GM12878 (cell line): ENCODE data around the gene TMEM86B. TPM values are rescaled to one million over a fixed set of nuclear protein-coding genes. Genes with fewer than 3 reads are reported as not detected.

Experiments
- CUX1 ChIP-seq: IDR thresholded peaks from 2 replicates; pipeline ENCODE4 v1.6.1; 2012; ENCODE audit warnings: improper control_type of control experiment, low read depth, low read length; ENCODE audit not compliant: insufficient replicate concordance
- EGR1 ChIP-seq, 2 experiments: IDR thresholded peaks; 1 replicate in 1 of 2; 2 replicates in 1 of 2; pipeline ENCODE4 v1.6.1; 2011 to 2012; ENCODE audit warnings: low read depth in 2 of 2, low read length in 2 of 2, borderline replicate concordance in 1 of 2, mild to moderate bottlenecking in 1 of 2, moderate library complexity in 1 of 2
- IRF4 ChIP-seq: IDR thresholded peaks from 2 replicates; pipeline ENCODE4 v1.6.1; 2011; ENCODE audit warnings: low read depth, low read length
- JUND ChIP-seq: IDR thresholded peaks from 2 replicates; pipeline ENCODE4 v1.6.1; 2012; ENCODE audit warnings: low read depth, mild to moderate bottlenecking, low read length, improper control_type of control experiment, moderate library complexity
- MTA2 ChIP-seq: fragments of 450-650 bp; IDR thresholded peaks from 2 replicates; pipeline ENCODE4 v1.6.1; 2016; ENCODE audit warnings: low read depth, mild to moderate bottlenecking, moderate library complexity
- RBBP5 ChIP-seq: fragments of 200-600 bp; sonication (generic); conservative IDR thresholded peaks from 2 replicates; pipeline ENCODE4 v1.6.1; 2016
- SUZ12 ChIP-seq: fragments of 200-600 bp; sonication (generic); IDR thresholded peaks from one replicate; pipeline ENCODE4 v1.6.1; 2018; ENCODE audit warnings: antibody characterized with exemption, mild to moderate bottlenecking; ENCODE audit not compliant: unreplicated experiment
- TAF1 ChIP-seq: IDR thresholded peaks from 2 replicates; pipeline ENCODE4 v1.6.1; 2011; ENCODE audit warnings: mild to moderate bottlenecking, low read depth, low read length, borderline replicate concordance
- ZBTB40 ChIP-seq: fragments of 450-650 bp; IDR thresholded peaks from 2 replicates; pipeline ENCODE4 v1.6.1; 2016; ENCODE audit warnings: mild to moderate bottlenecking, moderate library complexity, borderline replicate concordance
- ZNF384 ChIP-seq: IDR thresholded peaks from 2 replicates; pipeline ENCODE4 v1.6.1; 2012; ENCODE audit warnings: low read depth, mild to moderate bottlenecking, low read length, improper control_type of control experiment, borderline replicate concordance
- polyA plus RNA-seq, 11 experiments: library from polyadenylated mRNA; depleted of rRNA in 4 of 11; unstranded in 6 of 11; stranded (reverse) in 5 of 11; fragments of >200 nt; fragmentation: Nextera tagmentation in 4 of 11; fragmentation: Illumina TruSeq in 1 of 11; extraction: Ambion mirVana in 4 of 11; extraction: Trizol in 1 of 11; gene quantifications; 1 replicate in 1 of 11; 2 replicates in 10 of 11; pipeline versions ENCODE4 v1.2.1 to v1.2.3, GENCODE V29; 2011 to 2016; ENCODE audit warnings: inconsistent platforms in 2 of 11, missing spikeins in 2 of 11, low read depth in 1 of 11
- total RNA-seq, 4 experiments: library from RNA; depleted of rRNA in 3 of 4; stranded (reverse); fragments of >200 nt in 3 of 4; fragmentation: Illumina TruSeq in 1 of 4; extraction: Trizol in 1 of 4; gene quantifications; 2 replicates each; pipeline versions ENCODE4 v1.2.1 to v1.2.3, GENCODE V29; 2013 to 2021

The TMEM86B gene
- total and polyA plus RNA-seq, 10 of the 15 experiments (the other 5 are each of a cell fraction or from before 2014, with no cell fraction given), result 0.26 to 10.6 (median 1.8) TPM

GRCh38 chr19:55242517-55242916 lies 14.0 kb upstream of the TMEM86B start (continued):
- TF ChIP-seq ZBTB40 (no peak), SUZ12 (no peak), MTA2 (no peak), ZNF384 (no peak), JUND (no peak), IRF4 (no peak), RBBP5 (no peak), TAF1 (no peak), EGR1 (IDR thresholded peaks at IDR 0.05; ENCODE audit: borderline replicate concordance in 1 of 2, low read depth in 2 of 2, low read length in 2 of 2) (no peak), CUX1 (no peak)
